HG03103 (cell line): Measurements from ENCODE around the gene ETS1.

Experiments used
- ATAC-seq: cut with Tn5 transposase; IDR thresholded peaks from one replicate; pipeline ENCODE4 v1.9.1; 2021; ENCODE audit warnings: low read depth; ENCODE audit not compliant: unreplicated experiment

The ETS1 gene

DNA sequence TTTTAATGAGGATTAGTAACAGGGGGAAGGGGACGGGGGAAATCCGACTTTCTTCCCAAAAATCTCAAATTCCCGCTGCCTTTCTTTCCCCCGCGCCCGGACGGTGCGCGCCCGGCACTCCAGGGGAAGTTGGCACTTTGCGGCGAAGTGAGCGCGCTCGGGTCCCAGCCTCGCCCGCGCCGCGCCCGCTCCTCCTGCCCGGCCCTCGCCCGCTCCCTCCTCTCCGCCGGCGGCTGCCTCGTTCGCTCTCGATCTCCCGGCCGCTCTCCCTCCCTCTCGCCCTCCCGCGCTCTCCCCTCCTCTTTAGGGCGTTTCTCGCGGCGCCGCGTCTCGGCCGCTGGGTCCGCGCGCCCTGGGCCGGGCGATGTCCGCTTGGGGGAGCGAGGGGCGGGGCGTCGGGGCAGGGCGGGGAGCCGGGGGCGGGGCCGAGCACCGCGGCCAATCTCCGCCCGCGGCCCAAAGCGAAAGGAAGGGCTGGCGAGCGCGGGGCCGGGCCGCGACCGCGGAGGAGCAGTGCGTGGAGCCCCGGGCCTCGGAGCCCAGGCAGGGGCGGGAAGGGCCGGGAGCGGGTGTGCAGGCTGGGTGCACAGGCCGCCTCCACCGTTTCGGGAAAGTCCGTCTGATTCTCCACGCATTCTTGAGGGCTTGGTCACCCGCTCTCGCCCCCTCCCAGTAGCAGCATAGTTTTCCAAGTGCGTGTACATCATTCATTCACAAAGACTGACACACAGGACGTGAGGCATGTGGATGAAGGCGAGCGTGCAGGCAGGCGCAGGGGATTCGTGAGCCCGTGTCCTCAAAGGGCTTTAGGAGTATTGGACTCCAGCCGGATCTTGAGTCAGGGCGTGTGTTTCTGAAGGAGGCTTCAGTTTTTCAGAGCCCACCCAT, 65.1 kb downstream of the ETS1 start:
- peak; percentile 70 for ATAC-seq

GRCh38 chr11:128521682-128522054, 65.7 kb downstream of the ETS1 start:
- no peak for ATAC-seq

GRCh38 chr11:128520888-128521681, 66.3 kb downstream of the ETS1 start:
- ATAC-seq, result no peak

GRCh38 chr11:128520206-128520887, 67.0 kb downstream of the ETS1 start:
- ATAC-seq, result no peak

DNA sequence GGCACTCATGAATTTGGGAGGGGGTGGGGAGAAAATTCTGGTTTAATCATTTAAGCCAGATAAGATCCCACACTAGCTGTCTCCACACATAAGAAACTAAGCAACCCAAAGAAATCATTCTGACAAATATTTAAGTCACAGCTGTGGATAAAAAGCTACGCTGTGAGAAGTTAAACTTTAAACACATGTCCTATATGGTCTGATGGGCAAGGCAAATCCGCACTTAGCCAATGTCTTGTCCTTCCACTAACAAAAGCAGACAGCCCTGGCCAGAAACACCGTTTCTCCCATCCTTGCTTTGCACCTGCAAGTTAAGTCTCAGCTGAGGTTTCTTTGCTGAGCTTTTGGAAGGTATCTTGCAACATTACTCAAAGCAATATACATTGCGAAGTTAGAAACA, 68.0 kb downstream of the ETS1 start:
- no peak for ATAC-seq

DNA sequence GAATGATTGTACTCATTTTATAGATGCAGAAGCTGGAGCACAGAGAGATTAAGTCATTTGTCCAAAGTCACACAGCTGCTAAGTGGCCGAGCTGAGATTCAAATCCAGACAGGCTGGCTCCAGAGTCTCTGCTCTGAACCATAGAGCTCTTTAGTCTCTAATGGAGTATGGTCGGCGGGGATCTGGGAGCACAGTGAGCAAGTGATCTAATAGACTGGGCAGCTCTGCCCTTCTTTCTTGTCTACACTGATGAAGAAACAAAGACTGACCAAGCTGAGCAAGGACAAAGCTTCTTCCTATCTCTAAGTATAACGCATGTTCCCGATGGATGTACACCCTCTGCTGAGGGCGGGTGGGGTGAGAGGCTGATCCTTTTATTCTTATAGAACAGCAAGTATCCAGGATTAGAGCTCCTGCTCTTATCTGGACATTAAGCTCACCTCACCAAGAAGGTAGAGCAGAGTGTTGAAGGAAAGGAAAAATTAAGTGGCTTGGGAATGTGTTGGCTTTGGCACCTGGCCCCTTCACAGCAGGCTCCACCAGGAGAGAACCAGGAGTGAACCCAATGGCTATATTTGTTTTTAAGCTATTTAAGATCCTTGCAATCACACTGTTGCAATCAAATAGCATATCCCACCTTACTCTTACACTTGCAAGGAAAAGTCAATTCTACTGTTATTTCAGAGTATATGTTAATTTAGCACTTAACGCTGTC, 68.7 kb downstream of the ETS1 start:
- ATAC-seq, result no peak

DNA sequence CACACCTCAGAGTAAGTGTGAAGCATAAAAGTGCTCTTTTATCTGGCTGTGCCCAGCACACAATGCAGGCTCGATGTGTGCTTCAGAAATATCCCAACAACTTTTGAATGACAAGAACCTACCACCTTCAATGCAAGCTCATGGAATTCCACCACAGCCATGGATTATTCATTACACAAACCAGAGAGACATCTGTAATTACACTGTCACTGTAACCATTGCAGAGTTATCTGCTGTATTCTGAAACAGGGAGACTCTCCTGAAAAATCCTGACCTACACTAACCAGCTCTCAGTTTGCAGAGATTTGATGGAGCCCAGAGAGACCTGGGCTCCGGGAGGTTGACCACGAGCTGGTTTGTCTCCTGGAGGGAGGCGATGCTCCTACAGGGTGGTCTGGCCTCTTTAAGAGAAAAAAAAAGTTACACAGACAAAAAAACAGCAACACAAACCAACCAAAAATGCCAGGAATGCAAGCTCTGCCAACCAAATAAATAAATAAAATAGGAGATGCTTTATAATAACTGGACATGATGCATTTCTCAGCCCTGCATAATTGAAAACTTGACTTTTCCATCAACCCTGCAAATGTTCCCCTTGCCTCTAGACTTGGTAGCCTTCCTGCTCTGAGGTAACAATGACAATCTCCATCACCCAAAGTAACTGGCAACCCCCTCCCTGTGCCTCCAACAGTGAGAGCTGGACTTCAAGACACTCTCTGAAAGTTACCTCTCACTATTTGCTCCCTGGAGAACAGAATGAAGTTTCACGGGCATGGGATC, 69.7 kb downstream of the ETS1 start:
- ATAC-seq, result no peak

DNA sequence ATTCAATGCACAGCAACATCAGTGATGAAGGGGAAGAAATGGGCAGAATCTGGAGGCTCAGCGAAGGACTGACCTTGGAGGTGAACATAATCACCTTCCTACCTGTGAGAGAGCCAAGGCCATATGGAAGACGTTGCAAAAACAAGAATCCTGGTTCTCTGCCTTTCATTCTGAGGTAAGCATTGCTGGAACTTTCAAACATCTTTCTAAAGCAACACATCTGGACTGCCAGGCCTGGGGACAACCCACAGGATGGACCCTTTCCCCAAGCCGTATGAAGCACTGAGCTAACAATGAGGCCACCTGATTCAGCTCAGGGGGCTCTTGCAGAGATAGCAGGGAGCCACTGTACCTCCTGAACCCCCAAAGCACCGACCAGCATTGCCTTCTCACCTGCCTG, 70.5 kb downstream of the ETS1 start:
- ATAC-seq, result no peak

DNA sequence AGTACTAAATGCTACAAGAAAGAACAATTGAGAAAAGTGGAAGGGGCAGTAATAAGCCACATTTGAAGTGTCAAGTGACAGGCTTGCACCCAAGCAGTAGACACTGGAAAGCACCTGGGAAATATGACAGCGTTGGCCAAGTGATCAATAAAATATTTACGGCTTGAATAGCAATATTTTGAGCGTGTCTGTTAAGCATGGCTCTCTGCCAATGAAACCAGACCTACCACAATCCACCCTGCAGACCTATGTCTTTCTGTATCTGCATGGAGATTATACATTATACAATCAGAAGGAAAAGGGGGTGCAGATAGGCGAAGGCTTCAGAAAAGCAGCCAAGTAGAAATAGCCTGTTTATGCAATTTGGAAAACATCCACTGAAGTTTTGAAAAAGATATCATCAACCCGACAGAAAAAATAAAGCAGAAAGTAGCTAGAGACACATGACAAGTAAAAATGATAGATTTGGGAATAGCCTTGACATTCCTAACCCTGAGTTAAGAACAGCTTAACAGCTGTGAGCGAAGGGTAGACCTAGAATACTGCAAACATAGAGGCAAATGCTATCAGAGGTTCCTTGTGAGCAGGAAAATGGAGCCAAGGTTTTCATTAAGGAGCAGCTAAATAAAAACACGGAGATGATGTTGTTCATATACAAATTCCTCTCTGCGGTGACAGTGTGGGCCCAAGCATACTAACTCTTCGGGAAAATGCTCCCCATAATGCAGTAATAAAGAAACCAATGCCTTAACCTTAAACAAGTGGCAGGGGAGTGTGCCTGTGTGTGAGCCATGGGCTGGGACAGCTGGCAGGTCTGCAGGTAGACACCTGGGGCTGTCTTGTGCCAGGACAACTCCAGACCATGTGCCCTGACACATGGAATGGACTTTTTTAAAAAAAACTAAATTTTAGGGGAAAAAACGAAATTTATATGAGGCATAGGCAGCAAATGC, 71.3 kb downstream of the ETS1 start:
- no peak for ATAC-seq

DNA sequence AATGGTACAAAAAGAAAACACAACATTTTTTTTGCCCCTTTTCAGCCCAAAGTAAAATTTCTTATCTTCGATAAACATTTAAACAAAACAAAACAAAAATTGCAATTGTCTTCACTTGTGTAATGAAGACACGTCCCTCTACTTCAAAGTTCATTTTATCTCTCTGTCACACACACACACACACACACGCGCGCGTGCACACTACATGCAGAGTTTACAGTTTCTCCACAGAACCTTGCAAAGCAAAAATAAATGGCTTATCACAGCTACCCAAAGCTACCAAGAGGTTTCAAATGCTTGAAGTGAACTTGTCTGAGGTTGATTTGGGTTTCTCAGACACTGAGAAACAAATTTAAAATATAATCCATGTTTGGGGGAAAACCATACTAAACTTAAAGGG, 72.3 kb downstream of the ETS1 start:
- ATAC-seq, result no peak

DNA sequence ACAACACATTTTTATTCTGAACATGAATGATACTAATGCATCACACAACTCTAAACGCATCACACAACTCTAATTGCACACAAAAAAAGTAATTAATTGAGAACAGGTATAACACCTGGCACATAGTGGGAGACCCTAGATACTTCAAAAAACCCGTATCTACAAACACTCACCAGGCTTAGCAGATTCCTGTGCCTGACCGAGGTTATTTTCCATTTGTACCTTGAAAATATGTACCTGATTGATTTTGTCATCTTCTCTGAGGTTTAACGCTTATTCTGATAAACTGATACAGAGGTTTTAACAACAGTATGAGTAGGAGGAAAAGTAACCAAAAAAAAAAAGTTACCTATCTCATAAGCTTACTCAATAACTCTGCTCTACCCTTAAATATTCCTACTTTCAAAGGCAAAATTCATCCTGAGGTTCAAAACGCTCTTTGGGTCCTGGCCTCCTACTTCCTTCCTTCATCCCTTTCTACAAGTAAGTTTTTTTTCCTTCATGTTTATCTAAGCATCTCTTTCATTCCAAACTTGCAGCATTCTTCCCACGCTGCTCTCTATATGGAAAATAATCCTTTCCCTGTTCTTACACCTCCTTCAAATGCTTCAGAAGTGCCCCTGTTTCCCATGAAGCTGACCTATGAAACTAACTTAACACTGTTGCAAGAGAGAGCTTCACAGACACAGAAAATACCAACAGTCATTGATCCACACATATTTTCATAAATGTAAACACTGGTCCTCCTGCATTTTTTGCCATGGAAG, 73.3 kb downstream of the ETS1 start:
- ATAC-seq, result no peak

GRCh38 chr11:128512474-128512996, 74.8 kb downstream of the ETS1 start:
- ATAC-seq, result no peak

GRCh38 chr11:128511712-128512111, 75.6 kb downstream of the ETS1 start:
- no peak for ATAC-seq

GRCh38 chr11:128509621-128510389, 77.6 kb downstream of the ETS1 start:
- ATAC-seq, result no peak

DNA sequence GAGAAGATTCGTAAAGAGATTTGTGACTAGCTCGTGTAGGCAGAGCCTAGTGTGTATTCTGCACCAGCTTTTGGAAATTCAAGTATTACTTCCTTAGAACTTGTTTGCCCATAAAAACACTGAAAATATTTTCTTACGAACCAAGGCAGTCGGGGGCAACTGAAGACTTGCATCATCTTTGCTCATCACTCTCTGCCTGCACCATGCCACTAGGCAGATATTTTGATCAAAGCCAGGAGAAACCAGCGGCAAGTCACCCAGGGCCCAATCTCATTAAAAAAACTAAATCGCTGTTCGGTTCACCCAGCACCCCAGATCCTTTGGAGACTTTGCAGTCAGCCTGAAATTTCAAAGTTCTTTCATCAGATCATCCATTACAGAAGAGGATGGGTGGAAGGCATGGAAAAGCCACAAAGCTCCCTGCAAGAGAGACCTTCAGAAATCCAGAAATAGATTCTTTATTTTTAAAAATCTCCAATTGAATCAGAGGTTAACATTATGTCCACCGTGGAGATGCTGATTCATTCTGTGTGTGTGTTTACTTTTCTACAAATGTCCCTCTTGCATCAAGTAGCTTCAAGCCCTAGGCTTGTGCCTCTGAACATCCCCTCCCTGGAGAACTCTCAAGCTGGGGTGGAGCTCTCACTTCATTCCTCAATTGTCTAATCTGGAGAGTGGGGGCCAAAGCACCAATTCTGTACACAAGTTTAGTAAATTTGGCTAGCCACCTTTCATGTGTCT, 78.4 kb downstream of the ETS1 start:
- ATAC-seq, result no peak

- no peak for ATAC-seq
Measured at GRCh38 chr11:128507936-128508335, 79.4 kb downstream of the ETS1 start.
